ENCODE measurements around the gene OSBPL3. TPM values are rescaled to one million over a fixed set of nuclear protein-coding genes. Genes with fewer than 3 reads are reported as not detected.
"Not testable (repeated sequence)": the region's sequence is repeated elsewhere in the genome, so short reads cannot be mapped to it uniquely, and the experiment has no call there.

OSBPL3 gene
- total and polyA plus RNA-seq, 4 donors = 0.28 to 3.0 (median 1.1) TPM

DNA sequence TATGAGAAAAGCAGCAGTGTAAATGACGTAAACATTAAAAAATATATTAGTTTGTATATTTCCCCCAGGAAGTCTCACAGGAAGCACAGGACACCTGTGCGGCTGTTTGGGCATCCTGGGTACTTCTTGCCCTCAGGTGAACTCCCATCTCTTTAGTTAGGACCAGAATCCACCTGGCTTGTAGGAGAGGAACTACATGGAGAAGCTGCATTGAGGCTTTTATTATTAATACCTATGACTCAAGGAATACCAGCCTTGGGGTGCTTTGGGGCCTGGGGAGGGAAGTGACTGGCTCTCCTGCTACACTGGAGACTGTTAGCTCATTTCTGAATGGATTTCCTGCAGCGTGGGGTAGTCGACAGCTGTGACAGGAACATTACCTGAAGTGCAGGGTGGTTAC is 182.7 kb downstream of the OSBPL3 start (continued):
- TF ChIP-seq, protein P1, sequence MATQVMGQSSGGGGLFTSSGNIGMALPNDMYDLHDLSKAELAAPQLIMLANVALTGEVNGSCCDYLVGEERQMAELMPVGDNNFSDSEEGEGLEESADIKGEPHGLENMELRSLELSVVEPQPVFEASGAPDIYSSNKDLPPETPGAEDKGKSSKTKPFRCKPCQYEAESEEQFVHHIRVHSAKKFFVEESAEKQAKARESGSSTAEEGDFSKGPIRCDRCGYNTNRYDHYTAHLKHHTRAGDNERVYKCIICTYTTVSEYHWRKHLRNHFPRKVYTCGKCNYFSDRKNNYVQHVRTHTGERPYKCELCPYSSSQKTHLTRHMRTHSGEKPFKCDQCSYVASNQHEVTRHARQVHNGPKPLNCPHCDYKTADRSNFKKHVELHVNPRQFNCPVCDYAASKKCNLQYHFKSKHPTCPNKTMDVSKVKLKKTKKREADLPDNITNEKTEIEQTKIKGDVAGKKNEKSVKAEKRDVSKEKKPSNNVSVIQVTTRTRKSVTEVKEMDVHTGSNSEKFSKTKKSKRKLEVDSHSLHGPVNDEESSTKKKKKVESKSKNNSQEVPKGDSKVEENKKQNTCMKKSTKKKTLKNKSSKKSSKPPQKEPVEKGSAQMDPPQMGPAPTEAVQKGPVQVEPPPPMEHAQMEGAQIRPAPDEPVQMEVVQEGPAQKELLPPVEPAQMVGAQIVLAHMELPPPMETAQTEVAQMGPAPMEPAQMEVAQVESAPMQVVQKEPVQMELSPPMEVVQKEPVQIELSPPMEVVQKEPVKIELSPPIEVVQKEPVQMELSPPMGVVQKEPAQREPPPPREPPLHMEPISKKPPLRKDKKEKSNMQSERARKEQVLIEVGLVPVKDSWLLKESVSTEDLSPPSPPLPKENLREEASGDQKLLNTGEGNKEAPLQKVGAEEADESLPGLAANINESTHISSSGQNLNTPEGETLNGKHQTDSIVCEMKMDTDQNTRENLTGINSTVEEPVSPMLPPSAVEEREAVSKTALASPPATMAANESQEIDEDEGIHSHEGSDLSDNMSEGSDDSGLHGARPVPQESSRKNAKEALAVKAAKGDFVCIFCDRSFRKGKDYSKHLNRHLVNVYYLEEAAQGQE (IDR thresholded peaks at IDR 0.05) = no peak

DNA sequence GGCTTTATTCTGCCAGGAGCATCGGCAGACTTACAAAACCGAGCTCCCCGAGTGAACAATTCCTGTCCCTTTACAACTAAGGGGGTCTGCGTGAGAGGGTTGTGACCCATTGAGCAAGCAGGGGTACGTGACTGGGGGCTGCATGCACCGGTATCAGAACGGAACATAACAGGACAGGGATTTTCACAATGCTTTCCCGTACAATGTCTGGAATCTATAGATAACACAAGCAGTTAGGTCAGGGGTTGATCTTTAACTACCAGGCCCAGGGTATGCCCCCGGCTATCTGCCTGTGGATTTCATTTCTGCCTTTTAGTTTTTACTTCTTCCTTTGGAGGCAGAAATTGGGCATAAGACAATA is 184.6 kb downstream of the OSBPL3 start:
- TF ChIP-seq, protein P2, sequence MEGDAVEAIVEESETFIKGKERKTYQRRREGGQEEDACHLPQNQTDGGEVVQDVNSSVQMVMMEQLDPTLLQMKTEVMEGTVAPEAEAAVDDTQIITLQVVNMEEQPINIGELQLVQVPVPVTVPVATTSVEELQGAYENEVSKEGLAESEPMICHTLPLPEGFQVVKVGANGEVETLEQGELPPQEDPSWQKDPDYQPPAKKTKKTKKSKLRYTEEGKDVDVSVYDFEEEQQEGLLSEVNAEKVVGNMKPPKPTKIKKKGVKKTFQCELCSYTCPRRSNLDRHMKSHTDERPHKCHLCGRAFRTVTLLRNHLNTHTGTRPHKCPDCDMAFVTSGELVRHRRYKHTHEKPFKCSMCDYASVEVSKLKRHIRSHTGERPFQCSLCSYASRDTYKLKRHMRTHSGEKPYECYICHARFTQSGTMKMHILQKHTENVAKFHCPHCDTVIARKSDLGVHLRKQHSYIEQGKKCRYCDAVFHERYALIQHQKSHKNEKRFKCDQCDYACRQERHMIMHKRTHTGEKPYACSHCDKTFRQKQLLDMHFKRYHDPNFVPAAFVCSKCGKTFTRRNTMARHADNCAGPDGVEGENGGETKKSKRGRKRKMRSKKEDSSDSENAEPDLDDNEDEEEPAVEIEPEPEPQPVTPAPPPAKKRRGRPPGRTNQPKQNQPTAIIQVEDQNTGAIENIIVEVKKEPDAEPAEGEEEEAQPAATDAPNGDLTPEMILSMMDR (IDR thresholded peaks at IDR 0.05; ENCODE audit: low read depth, low read length, missing input control) = no peak
- TF ChIP-seq HNF4G (IDR thresholded peaks at IDR 0.05) (no peak), EGR1 (IDR thresholded peaks at IDR 0.05; ENCODE audit: low read depth in 2 of 2) (no peak), JUND (IDR thresholded peaks at IDR 0.05) (no peak)
- TF ChIP-seq, protein P3, sequence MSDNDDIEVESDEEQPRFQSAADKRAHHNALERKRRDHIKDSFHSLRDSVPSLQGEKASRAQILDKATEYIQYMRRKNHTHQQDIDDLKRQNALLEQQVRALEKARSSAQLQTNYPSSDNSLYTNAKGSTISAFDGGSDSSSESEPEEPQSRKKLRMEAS (IDR thresholded peaks at IDR 0.05) = no peak
- H3K9me3 ChIP-seq (ENCODE audit: control insufficient read depth in 4 of 4, low read length in 3 of 4) = no peaks in the 10 kb centered on the region
- H3K27ac ChIP-seq (ENCODE audit: low read depth in 1 of 2, low read length in 2 of 2) = no peak overlapping the region
- WGBS = 85% methylated on average over 9 of the region's 9 CpGs
- no peaks in the 10 kb centered on the region for H3K36me3 ChIP-seq (ENCODE audit: control insufficient read depth in 4 of 4, insufficient read depth in 3 of 4, low read depth in 1 of 4, low read length in 3 of 4)
- H3K4me1 ChIP-seq (ENCODE audit: control insufficient read depth in 4 of 4, insufficient read depth in 4 of 4, low read length in 3 of 4) = no peaks in the 10 kb centered on the region
- H3K4me3 ChIP-seq (ENCODE audit: low read depth in 1 of 3, low read length in 3 of 3) = no peak overlapping the region
- no peaks in the 10 kb centered on the region for H3K27me3 ChIP-seq (ENCODE audit: control insufficient read depth in 4 of 4, insufficient read depth in 4 of 4, low read length in 3 of 4)
- DNase-seq (ENCODE audit: low spot score) = no peak
- H3K9ac ChIP-seq (ENCODE audit: low read depth in 1 of 2, low read length in 2 of 2) = no peak overlapping the region

DNA sequence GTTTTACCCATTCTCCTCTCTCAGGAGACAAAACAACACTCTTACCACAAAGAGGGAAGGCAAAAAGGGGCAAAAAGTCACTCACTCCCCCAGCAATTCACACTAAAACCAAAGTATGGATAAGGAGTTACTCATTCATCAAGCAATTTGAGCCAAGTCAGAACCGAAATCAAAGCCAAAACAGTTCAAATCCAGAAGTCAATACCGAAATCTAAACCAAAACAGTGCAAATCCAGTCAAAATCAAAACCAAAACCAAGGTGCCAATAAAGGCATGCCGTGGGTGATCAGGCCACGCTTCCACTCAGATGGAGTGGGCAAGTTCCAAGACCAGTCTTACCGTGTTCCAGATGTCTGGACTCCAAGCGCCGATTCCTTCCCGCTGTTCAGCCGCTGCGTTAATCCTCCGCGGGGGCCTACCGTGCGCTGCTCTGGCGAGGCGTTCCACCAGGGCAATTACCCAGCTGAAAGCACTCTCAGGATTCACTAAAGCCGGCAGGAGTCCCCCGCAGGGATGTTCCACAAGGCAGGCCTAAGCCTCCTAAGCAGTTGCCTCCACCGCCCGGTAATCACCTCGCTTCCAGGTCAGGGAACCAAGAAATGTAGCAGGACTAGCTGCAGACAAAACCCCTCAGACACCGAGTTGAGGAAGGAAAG is 185.1 kb downstream of the OSBPL3 start:
- H3K27me3 ChIP-seq (ENCODE audit: control insufficient read depth in 4 of 4, insufficient read depth in 4 of 4, low read length in 3 of 4); H3K36me3 ChIP-seq (ENCODE audit: control insufficient read depth in 4 of 4, insufficient read depth in 3 of 4, low read depth in 1 of 4, low read length in 3 of 4); H3K27ac ChIP-seq (ENCODE audit: low read depth in 1 of 2, low read length in 2 of 2); H3K9ac ChIP-seq (ENCODE audit: low read depth in 1 of 2, low read length in 2 of 2); H3K4me1 ChIP-seq (ENCODE audit: control insufficient read depth in 4 of 4, insufficient read depth in 4 of 4, low read length in 3 of 4); DNase-seq (ENCODE audit: low spot score); H3K9me3 ChIP-seq (ENCODE audit: control insufficient read depth in 4 of 4, low read length in 3 of 4); H3K4me3 ChIP-seq (ENCODE audit: low read depth in 1 of 3, low read length in 3 of 3): not testable (repeated sequence)
- 94% methylated on average over 22 of the region's 22 CpGs for WGBS

DNA sequence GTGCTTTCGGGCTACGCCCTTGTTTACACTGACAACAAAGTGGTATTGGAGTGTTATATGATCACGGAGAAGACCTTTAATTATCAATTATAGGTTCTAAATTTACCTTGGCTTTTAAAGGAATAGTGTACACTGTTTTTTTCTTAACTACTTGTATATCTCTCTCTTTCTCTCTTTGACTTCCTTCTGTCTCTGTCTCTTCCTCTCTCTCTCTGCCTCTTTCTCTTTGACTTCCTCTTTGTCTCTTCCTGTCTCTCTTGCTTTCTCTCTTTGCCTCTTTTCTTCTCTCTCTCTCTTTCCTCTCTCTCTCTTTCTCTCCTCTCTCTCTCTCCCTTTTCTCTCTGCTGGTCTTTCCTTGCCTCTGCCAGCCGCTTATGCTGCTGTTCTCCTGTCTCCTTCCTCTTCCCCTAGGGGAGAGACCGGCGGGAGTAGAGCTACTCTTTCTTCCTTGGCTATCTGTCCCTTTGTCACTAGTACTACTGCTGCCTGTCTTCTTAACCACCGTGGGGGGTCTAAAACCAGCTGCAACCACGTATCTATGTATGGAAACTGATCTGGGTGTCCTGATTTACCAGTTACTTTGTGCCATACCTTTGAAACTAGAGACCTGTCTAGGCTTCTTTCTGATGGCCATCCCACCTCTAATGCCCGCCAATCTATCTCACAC is 185.9 kb downstream of the OSBPL3 start:
- Histone ChIP-seq H3K27me3 (ENCODE audit: control insufficient read depth in 4 of 4, insufficient read depth in 4 of 4, low read length in 3 of 4) (no peaks in the 10 kb centered on the region), H3K4me1 (ENCODE audit: control insufficient read depth in 4 of 4, insufficient read depth in 4 of 4, low read length in 3 of 4) (no peaks in the 10 kb centered on the region), H3K9me3 (ENCODE audit: control insufficient read depth in 4 of 4, low read length in 3 of 4) (no peaks in the 10 kb centered on the region), H3K27ac (ENCODE audit: low read depth in 1 of 2, low read length in 2 of 2) (no peak overlapping the region), H3K4me3 (ENCODE audit: low read depth in 1 of 3, low read length in 3 of 3) (no peak overlapping the region), H3K9ac (ENCODE audit: low read depth in 1 of 2, low read length in 2 of 2) (no peak overlapping the region), H3K36me3 (ENCODE audit: control insufficient read depth in 4 of 4, insufficient read depth in 3 of 4, low read depth in 1 of 4, low read length in 3 of 4) (no peaks in the 10 kb centered on the region)
- 75% methylated on average over 9 of the region's 9 CpGs for WGBS
- no peak for DNase-seq (ENCODE audit: low spot score)
- TF ChIP-seq, protein P2 (IDR thresholded peaks at IDR 0.05; ENCODE audit: low read depth, low read length, missing input control) = no peak

All from liver (tissue), 9 donors.